D721Med (cell line): ENCODE results near the gene ERMAP.

Experiments
- DNase-seq: peaks from one replicate; pipeline ENCODE4 v3.0.0; 2011; ENCODE audit warnings: low spot score; ENCODE audit not compliant: insufficient read length
- FAIRE-seq: peaks from 2 replicates; lab custom pipeline; 2011; peaks lifted over from hg19 to GRCh38; lab: Jason Lieb, UNC
- CTCF ChIP-seq: IDR thresholded peaks from 2 replicates; pipeline ENCODE4 v1.5.1; 2012; ENCODE audit warnings: mild to moderate bottlenecking, control low read depth; ENCODE audit not compliant: insufficient read depth; ENCODE audit errors: missing control alignments

The ERMAP gene

DNA sequence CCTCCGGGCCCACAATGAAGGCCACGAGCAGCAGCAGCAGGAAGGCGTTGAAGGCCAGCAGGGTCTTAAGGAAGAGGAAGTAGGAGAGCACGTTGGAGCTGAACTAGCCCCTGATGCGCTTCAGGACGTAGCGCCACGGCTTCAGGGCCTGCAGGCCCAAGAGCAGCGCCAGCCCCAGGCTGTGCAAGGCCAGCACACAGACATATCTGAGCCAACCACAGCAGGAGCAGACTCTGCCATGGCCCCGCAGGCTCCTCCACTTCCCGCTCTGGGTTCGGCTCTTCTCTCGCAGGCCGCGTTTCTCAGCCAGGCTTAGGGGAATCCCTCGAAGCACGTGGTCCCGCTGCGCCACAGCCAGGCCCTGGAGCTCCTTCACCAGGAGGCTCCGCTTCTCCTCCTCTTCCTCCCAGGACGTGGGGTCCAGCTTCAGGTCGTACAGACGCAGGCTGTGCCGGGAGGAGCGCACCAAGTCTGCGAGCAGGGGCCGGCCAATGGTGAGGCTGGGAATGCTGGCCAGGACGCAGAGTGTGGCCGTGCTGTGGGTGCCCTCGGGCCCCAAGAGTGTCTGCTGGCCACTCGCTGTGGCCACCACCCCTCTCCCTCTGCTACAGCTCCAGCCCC, 71.2 kb downstream of the ERMAP start:
- no peak for FAIRE-seq
- no peak for DNase-seq
- TF ChIP-seq CTCF, result no peak

DNA sequence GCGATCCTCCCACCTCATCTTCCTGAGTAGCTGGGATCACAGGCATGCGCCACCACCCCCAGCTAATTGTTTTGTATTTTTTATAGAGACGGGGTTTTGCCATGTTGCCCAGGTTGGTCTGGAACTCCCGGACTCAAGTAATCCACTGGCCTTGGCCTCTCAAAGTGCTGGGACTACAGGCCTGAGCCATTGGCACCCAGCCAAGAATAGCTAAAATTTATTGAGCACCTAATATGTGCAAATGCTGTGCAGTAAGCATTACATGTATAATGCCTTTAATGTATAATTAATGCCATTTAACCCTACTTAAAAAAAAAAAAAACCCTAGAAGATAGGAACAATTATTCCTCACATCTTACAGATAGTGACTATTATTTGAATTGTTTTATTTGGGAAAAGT, 72.3 kb downstream of the ERMAP start:
- TF ChIP-seq CTCF, result no peak
- DNase-seq (no peak), FAIRE-seq (no peak)

GRCh38 chr1:42891465-42892138, 74.7 kb downstream of the ERMAP start:
- no peak for TF ChIP-seq CTCF
- FAIRE-seq (no peak), DNase-seq (no peak)
